MM.1S (cell line): ENCODE results near the gene ZNF107.

Experiments used
- DNase-seq: peaks from one replicate; pipeline ENCODE4 v3.0.0-alpha.2; 2015
- H2AFZ ChIP-seq: fragments of 300-600 bp; sonication (generic); 2 replicates; pipeline ENCODE4 v1.6.0; 2016; ENCODE audit warnings: antibody characterized with exemption, low read length
- H3F3A ChIP-seq: fragments of 300-600 bp; sonication (generic); 2 replicates; pipeline ENCODE4 v1.6.1; 2016; ENCODE audit warnings: mild to moderate bottlenecking, antibody characterized with exemption, low read length, moderate library complexity, mixed read lengths; ENCODE audit not compliant: insufficient read depth
- H3K27ac ChIP-seq: fragments of 300-600 bp; sonication (generic); 2 replicates; pipeline ENCODE4 v1.5.1; 2016; ENCODE audit warnings: mild to moderate bottlenecking, low read length
- H3K27me3 ChIP-seq: fragments of 300-600 bp; sonication (generic); replicated peaks from 2 replicates; pipeline ENCODE4 v1.6.0; 2016; ENCODE audit warnings: low read length; ENCODE audit not compliant: insufficient read depth
- H3K36me3 ChIP-seq: fragments of 300-600 bp; sonication (generic); replicated peaks from 2 replicates; pipeline ENCODE4 v1.6.1; 2016; ENCODE audit warnings: mild to moderate bottlenecking, low read length, mixed read lengths; ENCODE audit not compliant: insufficient read depth
- H3K4me1 ChIP-seq: fragments of 300-600 bp; sonication (generic); 2 replicates; pipeline ENCODE4 v1.6.1; 2016; ENCODE audit warnings: low read length, mixed read lengths
- H3K4me2 ChIP-seq: fragments of 300-600 bp; sonication (generic); 2 replicates; pipeline ENCODE4 v1.6.0; 2016; ENCODE audit warnings: low read depth, low read length
- H3K4me3 ChIP-seq: fragments of 300-600 bp; sonication (generic); 2 replicates; pipeline ENCODE4 v1.5.1; 2016; ENCODE audit warnings: low read length, mixed read lengths
- H3K79me2 ChIP-seq: fragments of 300-600 bp; sonication (generic); 2 replicates; pipeline ENCODE4 v1.6.1; 2016; ENCODE audit warnings: mixed run types, low read length, mixed read lengths
- H3K9ac ChIP-seq: fragments of 300-600 bp; sonication (generic); 2 replicates; pipeline ENCODE4 v1.6.1; 2016; ENCODE audit warnings: low read length, mixed read lengths
- H3K9me2 ChIP-seq: fragments of 300-600 bp; sonication (generic); replicated peaks from 2 replicates; pipeline ENCODE4 v1.6.1; 2016; ENCODE audit warnings: mild to moderate bottlenecking, low read length, mixed read lengths; ENCODE audit not compliant: insufficient read depth
- H3K9me3 ChIP-seq: fragments of 300-600 bp; sonication (generic); replicated peaks from 2 replicates; pipeline ENCODE4 v1.6.1; 2016; ENCODE audit warnings: mild to moderate bottlenecking, low read length, mixed read lengths; ENCODE audit not compliant: insufficient read depth
- H4K20me1 ChIP-seq: fragments of 300-600 bp; sonication (generic); 2 replicates; pipeline ENCODE4 v1.6.1; 2016; ENCODE audit warnings: mild to moderate bottlenecking, low read length, moderate library complexity, mixed read lengths; ENCODE audit not compliant: insufficient read depth
- CTCF ChIP-seq: fragments of 300-600 bp; sonication (generic); IDR thresholded peaks from 2 replicates; pipeline ENCODE4 v1.5.1; 2016; ENCODE audit warnings: antibody characterized with exemption, low read length, mixed read lengths
- EZH2 ChIP-seq: fragments of 300-600 bp; sonication (generic); optimal IDR thresholded peaks from 2 replicates; pipeline ENCODE3; 2017; ENCODE audit warnings: low read depth, mild to moderate bottlenecking, antibody characterized with exemption, low read length, mixed read lengths
- EZH2phosphoT487 ChIP-seq: fragments of 300-600 bp; sonication (generic); IDR thresholded peaks from 2 replicates; pipeline ENCODE4 v1.6.1; 2018; ENCODE audit warnings: antibody characterized with exemption, low read length

ZNF107 gene

GRCh38 chr7:64744680-64745079 is 78.7 kb downstream of the ZNF107 start:
- no peaks in the 10 kb centered on the region for H3K4me1 ChIP-seq
- no peak overlapping the region for H3K4me2 ChIP-seq
- TF ChIP-seq EZH2 (no peak), EZH2phosphoT487 (no peak), CTCF (no peak)
- H3K4me3 ChIP-seq = no peak overlapping the region
- H3K9ac ChIP-seq = no peak overlapping the region
- no peaks in the 10 kb centered on the region for H3F3A ChIP-seq
- no peaks in the 10 kb centered on the region for H3K36me3 ChIP-seq
- no peaks in the 10 kb centered on the region for H3K27me3 ChIP-seq
- no peaks in the 10 kb centered on the region for H4K20me1 ChIP-seq
- H3K79me2 ChIP-seq = no peaks in the 10 kb centered on the region
- DNase-seq = no peak
- H3K27ac ChIP-seq = no peak overlapping the region
- H3K9me3 ChIP-seq = no peaks in the 10 kb centered on the region
- H3K9me2 ChIP-seq = no peaks in the 10 kb centered on the region
- no peak overlapping the region for H2AFZ ChIP-seq

GRCh38 chr7:64747802-64748201 is 81.9 kb downstream of the ZNF107 start:
- H3K27ac ChIP-seq = no peak overlapping the region
- TF ChIP-seq EZH2 = no peak
- no peak for TF ChIP-seq CTCF
- TF ChIP-seq EZH2phosphoT487 = no peak
- no peaks in the 10 kb centered on the region for H4K20me1 ChIP-seq
- no peak for DNase-seq
- no peaks in the 10 kb centered on the region for H3K79me2 ChIP-seq
- H3K4me2 ChIP-seq = no peak overlapping the region
- no peaks in the 10 kb centered on the region for H3K9me3 ChIP-seq
- no peaks in the 10 kb centered on the region for H3K9me2 ChIP-seq
- H3F3A ChIP-seq = no peaks in the 10 kb centered on the region
- H3K4me1 ChIP-seq = no peaks in the 10 kb centered on the region
- H3K36me3 ChIP-seq = no peaks in the 10 kb centered on the region
- H3K27me3 ChIP-seq = no peaks in the 10 kb centered on the region
- no peak overlapping the region for H2AFZ ChIP-seq
- no peak overlapping the region for H3K9ac ChIP-seq
- no peak overlapping the region for H3K4me3 ChIP-seq

- TF ChIP-seq EZH2 (no peak), EZH2phosphoT487 (no peak), CTCF (no peak)
- Histone ChIP-seq H3K27me3 (no peaks in the 10 kb centered on the region), H3F3A (no peaks in the 10 kb centered on the region), H3K36me3 (no peaks in the 10 kb centered on the region), H2AFZ (no peak overlapping the region), H3K4me1 (no peaks in the 10 kb centered on the region), H3K4me3 (no peak overlapping the region), H3K9ac (no peak overlapping the region), H3K9me2 (no peaks in the 10 kb centered on the region), H3K4me2 (no peak overlapping the region), H3K9me3 (no peaks in the 10 kb centered on the region), H4K20me1 (no peaks in the 10 kb centered on the region), H3K27ac (no peak overlapping the region), H3K79me2 (no peaks in the 10 kb centered on the region)
- no peak for DNase-seq
Measured at GRCh38 chr7:64753032-64753431, 87.1 kb downstream of the ZNF107 start.

GRCh38 chr7:64755865-64756264 is 89.9 kb downstream of the ZNF107 start:
- Histone ChIP-seq H3K79me2 (no peaks in the 10 kb centered on the region), H3F3A (no peaks in the 10 kb centered on the region), H3K9ac (no peak overlapping the region), H3K27ac (no peak overlapping the region), H2AFZ (no peak overlapping the region), H3K9me3 (no peaks in the 10 kb centered on the region), H3K4me2 (no peak overlapping the region), H3K9me2 (no peaks in the 10 kb centered on the region), H3K27me3 (no peaks in the 10 kb centered on the region), H4K20me1 (no peaks in the 10 kb centered on the region), H3K4me1 (no peaks in the 10 kb centered on the region), H3K36me3 (no peaks in the 10 kb centered on the region), H3K4me3 (no peak overlapping the region)
- TF ChIP-seq EZH2 = no peak
- TF ChIP-seq CTCF = no peak
- TF ChIP-seq EZH2phosphoT487 = no peak
- no peak for DNase-seq
